Stimulated activated CD4-positive, alpha-beta T cell treated with anti-CD3 and anti-CD28 coated beads, TNF-alpha, amount 100 ng/mL, for 4 hours (primary cell): ENCODE data around the gene PBX1.

Experiments
- DNase-seq, 3 experiments: peaks; one replicate each; pipeline ENCODE4 v3.0.0-alpha.2; 2020; ENCODE audit warnings: low read depth in 3 of 3

Gene PBX1

GRCh38 chr1:164777518-164777917 lies 218.5 kb downstream of the PBX1 start:
- no peak for DNase-seq

GRCh38 chr1:164779376-164779775 lies 220.4 kb downstream of the PBX1 start:
- DNase-seq: no peak

- no peak for DNase-seq
These were observed 221.3 kb downstream of the PBX1 start for GRCh38 chr1:164780111-164780812.

- DNase-seq: no peak
These were observed 221.9 kb downstream of the PBX1 start for GRCh38 chr1:164780863-164781262.

GRCh38 chr1:164781972-164782371 lies 223.0 kb downstream of the PBX1 start:
- no peak for DNase-seq

GRCh38 chr1:164783778-164784555 lies 225.0 kb downstream of the PBX1 start:
- no peak for DNase-seq

- no peak for DNase-seq
These were observed 226.0 kb downstream of the PBX1 start for GRCh38 chr1:164784960-164785359.

- no peak for DNase-seq
These were observed 227.0 kb downstream of the PBX1 start for GRCh38 chr1:164785841-164786534.

- peak in 2 of 3 experiments; percentile 15 to 21 for DNase-seq
These were observed 228.2 kb downstream of the PBX1 start for GRCh38 chr1:164786980-164787833.

- no peak for DNase-seq
These were observed 228.8 kb downstream of the PBX1 start for GRCh38 chr1:164787834-164788231.

- DNase-seq: no peak
These were observed 231.1 kb downstream of the PBX1 start for GRCh38 chr1:164790081-164790480.

GRCh38 chr1:164792410-164793004 lies 233.5 kb downstream of the PBX1 start:
- DNase-seq: no peak

- no peak for DNase-seq
These were observed 235.4 kb downstream of the PBX1 start for GRCh38 chr1:164794356-164794755.

- DNase-seq: no peak
These were observed 237.9 kb downstream of the PBX1 start for GRCh38 chr1:164796916-164797315.

- no peak for DNase-seq
These were observed 242.3 kb downstream of the PBX1 start for GRCh38 chr1:164801246-164801731.

GRCh38 chr1:164801791-164802502 lies 243.0 kb downstream of the PBX1 start:
- DNase-seq: no peak

- no peak for DNase-seq
These were observed 243.7 kb downstream of the PBX1 start for GRCh38 chr1:164802529-164803282.

GRCh38 chr1:164803366-164803765 lies 244.4 kb downstream of the PBX1 start:
- no peak for DNase-seq

- DNase-seq: no peak
These were observed 245.4 kb downstream of the PBX1 start for GRCh38 chr1:164804366-164804765.

GRCh38 chr1:164805399-164805798 lies 246.4 kb downstream of the PBX1 start:
- no peak for DNase-seq
